Coronary artery (tissue), 2 donors: ENCODE data around the gene CPED1.
"Not testable (repeated sequence)": the region's sequence is repeated elsewhere in the genome, so short reads cannot be mapped to it uniquely, and the experiment has no call there.

ENCODE experiments used
- DNase-seq: peaks from one replicate; pipeline ENCODE4 v3.0.0-alpha.2; 2017; ENCODE audit warnings: low spot score
- H3K27ac ChIP-seq, 2 donors: fragments of 200-600 bp; sonication (generic); one replicate each; pipeline ENCODE4 v1.5.1; 2016 to 2019
- H3K4me3 ChIP-seq: fragments of 200-600 bp; sonication (generic); 2 replicates; pipeline ENCODE4 v1.5.1; 2016; ENCODE audit warnings: mild to moderate bottlenecking, moderate library complexity
- CTCF ChIP-seq: fragments of 200-600 bp; sonication (generic); IDR thresholded peaks from one replicate; pipeline ENCODE4 v1.5.1; 2019; ENCODE audit warnings: antibody characterized with exemption

Gene CPED1

GRCh38 chr7:121237601-121238000, 249.1 kb downstream of the CPED1 start:
- no peak overlapping the region for H3K4me3 ChIP-seq
- no peak for TF ChIP-seq CTCF
- no peak overlapping the region for H3K27ac ChIP-seq
- DNase-seq: no peak

- TF ChIP-seq CTCF: no peak
- no peak for DNase-seq
- H3K4me3 ChIP-seq: no peak overlapping the region
- no peak overlapping the region for H3K27ac ChIP-seq
These were observed 255.8 kb downstream of the CPED1 start for GRCh38 chr7:121244120-121244870.

GRCh38 chr7:121251367-121251766, 262.9 kb downstream of the CPED1 start:
- not testable (repeated sequence) for H3K4me3 ChIP-seq, DNase-seq, H3K27ac ChIP-seq

GRCh38 chr7:121252523-121253235, 264.2 kb downstream of the CPED1 start:
- DNase-seq, H3K27ac ChIP-seq, H3K4me3 ChIP-seq: not testable (repeated sequence)

- DNase-seq: no peak
- Histone ChIP-seq H3K27ac (no peak overlapping the region), H3K4me3 (no peak overlapping the region)
- no peak for TF ChIP-seq CTCF
These were observed 271.3 kb downstream of the CPED1 start for GRCh38 chr7:121259826-121260225.

GRCh38 chr7:121261207-121261884, 272.8 kb downstream of the CPED1 start:
- DNase-seq: no peak
- TF ChIP-seq CTCF: no peak

GRCh38 chr7:121262221-121262620, 273.7 kb downstream of the CPED1 start:
- no peak overlapping the region for H3K27ac ChIP-seq
- no peak for DNase-seq
- no peak overlapping the region for H3K4me3 ChIP-seq
- TF ChIP-seq CTCF: no peak

More at GRCh38 chr7:121261207-121261884, 272.8 kb downstream of the CPED1 start:
- no peak overlapping the region for H3K4me3 ChIP-seq
- H3K27ac ChIP-seq: no peak overlapping the region
